Endothelial cell of umbilical vein (primary cell): ENCODE data around the gene NECAB2. TPM values are rescaled to one million over a fixed set of nuclear protein-coding genes. Genes with fewer than 3 reads are reported as not detected.

Experiments used
- BruUV-seq: library from RNA; stranded (reverse); fragments of 400-500 nt; replicated peaks from 2 replicates; lab custom pipeline; 2021; lab: Mats Ljungman, UMichigan
- CTCF ChIA-PET: fragments of 300-600, 350-600 bp; sonication (Branson Sonifier 250); formaldehyde crosslinking; loops from one replicate; lab custom pipeline; 2021; ENCODE audit warnings: antibody characterized with exemption, inconsistent platforms; lab: Charles Lee
- POLR2A ChIA-PET: fragments of 300-600, 350-600 bp; sonication (Branson Sonifier 250); formaldehyde crosslinking; loops from one replicate; lab custom pipeline; 2021; ENCODE audit warnings: antibody characterized with exemption, inconsistent platforms; lab: Charles Lee
- DNase-seq: peaks from one replicate; pipeline ENCODE4 v3.0.0-alpha.2; 2011; ENCODE audit warnings: low read depth, low spot score
- FAIRE-seq: peaks from 2 replicates; lab custom pipeline; 2011; peaks lifted over from hg19 to GRCh38; lab: Jason Lieb, UNC
- H2AFZ ChIP-seq: 2 replicates; pipeline ENCODE4 v1.6.0; 2012; ENCODE audit warnings: low read depth, low read length, control low read depth, inconsistent platforms
- H3K27ac ChIP-seq: 2 replicates; pipeline ENCODE4 v1.5.1; 2011; ENCODE audit warnings: low read depth, mild to moderate bottlenecking, control low read depth, low read length, moderate library complexity; ENCODE audit not compliant: insufficient read depth
- H3K27me3 ChIP-seq, 2 experiments: 2 replicates each; pipeline versions ENCODE4 v1.6.0 to v1.6.1; 2011; ENCODE audit warnings: low read length in 2 of 2, mixed read lengths in 1 of 2; ENCODE audit not compliant: control insufficient read depth in 2 of 2, insufficient read depth in 2 of 2
- H3K36me3 ChIP-seq, 2 experiments: 2 replicates in 1 of 2; 3 replicates in 1 of 2; pipeline ENCODE4 v1.5.1; 2011; ENCODE audit warnings: low read length in 2 of 2, mild to moderate bottlenecking in 1 of 2, moderate library complexity in 1 of 2; ENCODE audit not compliant: control insufficient read depth in 2 of 2, insufficient read depth in 2 of 2; ENCODE audit errors: extremely low read depth in 1 of 2
- H3K4me1 ChIP-seq: 3 replicates; pipeline ENCODE4 v1.5.1; 2011; ENCODE audit warnings: mild to moderate bottlenecking, low read length; ENCODE audit not compliant: control insufficient read depth, insufficient read depth; ENCODE audit errors: extremely low read depth
- H3K4me2 ChIP-seq: 2 replicates; pipeline ENCODE4 v1.6.1; 2011; ENCODE audit warnings: low read length, control low read depth, mixed read lengths; ENCODE audit not compliant: insufficient read depth
- H3K4me3 ChIP-seq, 3 experiments: fragments of 200-600 bp in 1 of 3; sonication (generic), shearing (Covaris generic) in 1 of 3; replicated peaks in 1 of 3; 2 replicates each; pipeline ENCODE4 v1.5.1; 2011 to 2016; ENCODE audit warnings: control low read depth in 3 of 3, low read length in 3 of 3, mild to moderate bottlenecking in 2 of 3, inconsistent platforms in 1 of 3, low read depth in 1 of 3, moderate library complexity in 1 of 3; ENCODE audit not compliant: insufficient read depth in 1 of 3
- H3K79me2 ChIP-seq: 2 replicates; pipeline ENCODE4 v1.6.0; 2012; ENCODE audit warnings: low read length, inconsistent platforms; ENCODE audit not compliant: control insufficient read depth, insufficient read depth
- H3K9ac ChIP-seq: replicated peaks from 2 replicates; pipeline ENCODE3; 2011; ENCODE audit warnings: low read length, control low read depth; ENCODE audit not compliant: insufficient read depth; ENCODE audit errors: extremely low read depth
- H3K9me1 ChIP-seq: replicated peaks from 3 replicates; pipeline ENCODE4 v1.6.0; 2011; ENCODE audit warnings: mild to moderate bottlenecking, low read length; ENCODE audit not compliant: control insufficient read depth, insufficient read depth; ENCODE audit errors: extremely low read depth
- H3K9me3 ChIP-seq: replicated peaks from 2 replicates; pipeline ENCODE4 v1.5.1; 2012; ENCODE audit warnings: low read length, inconsistent platforms; ENCODE audit not compliant: control insufficient read depth, insufficient read depth
- H4K20me1 ChIP-seq: replicated peaks from 2 replicates; pipeline ENCODE3; 2011; ENCODE audit warnings: mild to moderate bottlenecking, low read length; ENCODE audit not compliant: control insufficient read depth, insufficient read depth; ENCODE audit errors: extremely low read depth
- CTCF ChIP-seq, 2 donors: IDR thresholded peaks; 1 replicate in 1 of 2; 2 replicates in 1 of 2; pipeline ENCODE4 v1.5.1; 2011; ENCODE audit warnings: low read length in 2 of 2, mild to moderate bottlenecking in 2 of 2, moderate library complexity in 2 of 2, control low read depth in 1 of 2, inconsistent platforms in 1 of 2, low read depth in 1 of 2; ENCODE audit not compliant: insufficient read depth in 1 of 2; ENCODE audit errors: extremely low read depth in 1 of 2
- EZH2 ChIP-seq: IDR thresholded peaks from 2 replicates; pipeline ENCODE4 v1.6.1; 2012; ENCODE audit warnings: borderline replicate concordance, low read depth, mild to moderate bottlenecking, moderate library complexity, low read length, inconsistent platforms; ENCODE audit not compliant: severe bottlenecking
- JUN ChIP-seq: IDR thresholded peaks from 2 replicates; pipeline ENCODE4 v1.6.1; 2011; ENCODE audit warnings: borderline replicate concordance, low read depth; ENCODE audit not compliant: insufficient read length, insufficient read depth
- MAX ChIP-seq: IDR thresholded peaks from 2 replicates; pipeline ENCODE4 v1.6.1; 2011; ENCODE audit not compliant: insufficient read depth, insufficient read length
- MYC ChIP-seq: IDR thresholded peaks from one replicate; pipeline ENCODE4 v1.6.1; 2011; ENCODE audit warnings: mild to moderate bottlenecking, low read depth, low read length
- POLR2A ChIP-seq: IDR thresholded peaks from 2 replicates; pipeline ENCODE4 v1.6.1; 2012; ENCODE audit warnings: low read depth, mild to moderate bottlenecking, control low read depth, low read length
- dilution Hi-C: fragments of 300-500 bp; cut with MboI; formaldehyde crosslinking; loops from one replicate; pipeline ENCODE4 v1.15.0; 2019; ENCODE audit warnings: low sequenced_read_pairs; ENCODE audit not compliant: extremely low pct_ligation_motif_present
- intact Hi-C: fragments of 100-400 bp; cut with micrococcal nuclease; formaldehyde crosslinking; loops from one replicate; pipeline ENCODE4 v1.10.0; 2022
- polyA plus RNA-seq, 4 experiments: library from polyadenylated mRNA; depleted of rRNA in 3 of 4; stranded (reverse) in 3 of 4; unstranded in 1 of 4; fragments of >200 nt; gene quantifications; 2 replicates each; pipeline versions ENCODE4 v1.2.1 to v1.2.3, GENCODE V29; 2011 to 2012; ENCODE audit warnings: missing spikeins in 1 of 4
- total RNA-seq: library from RNA; stranded (reverse); gene quantifications from 2 replicates; pipeline ENCODE4 v1.2.3, GENCODE V29; 2021

Gene NECAB2
- total and polyA plus RNA-seq, 2 donors (not counting 3 experiments of a cell fraction or from before 2014, with no cell fraction given) = 0.26 to 0.31 TPM

DNA sequence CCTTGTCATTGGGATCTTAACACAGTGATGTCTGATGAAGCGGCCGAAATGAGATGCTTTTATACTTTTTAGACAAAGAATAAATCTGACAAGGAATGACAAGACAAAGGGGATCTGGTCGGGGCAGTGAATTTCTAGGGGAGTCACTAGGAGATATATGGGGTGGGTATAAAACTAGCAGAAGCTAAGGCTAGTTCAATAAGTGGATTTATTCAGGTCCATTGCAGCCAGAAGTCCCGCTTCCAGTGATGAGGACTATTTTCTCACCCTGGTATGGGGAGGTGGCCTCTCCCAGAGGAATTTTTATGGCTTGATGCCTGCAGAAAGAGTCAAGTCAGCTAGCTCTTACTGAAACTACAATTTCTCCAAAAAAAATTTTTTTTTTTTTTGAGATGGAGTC, 50.7 kb downstream of the NECAB2 start:
- Histone ChIP-seq H3K4me2 (no peak overlapping the region), H3K27ac (no peak overlapping the region), H3K27me3 (no peaks in the 10 kb centered on the region), H3K36me3 (no peaks in the 10 kb centered on the region), H3K9me1 (no peaks in the 10 kb centered on the region), H3K9ac (no peak overlapping the region), H3K4me3 (no peak overlapping the region), H2AFZ (no peak overlapping the region), H3K79me2 (no peaks in the 10 kb centered on the region), H4K20me1 (no peaks in the 10 kb centered on the region), H3K9me3 (no peaks in the 10 kb centered on the region), H3K4me1 (no peaks in the 10 kb centered on the region)
- TF ChIP-seq EZH2 (no peak), JUN (no peak), CTCF (IDR thresholded peaks at IDR 0.05; ENCODE audit: extremely low read depth in 1 of 2, insufficient read depth in 1 of 2, low read depth in 1 of 2, low read length in 2 of 2) (no peak), MYC (no peak)
- ChIA-PET POLR2A (no interaction called here), CTCF (interaction anchor here (0.7 kb wide), 1 partner anchor 62 kb away, joined by 3 read pairs; no protein-coding TSS in a partner anchor)
- dilution Hi-C loops = no loop called here
- FAIRE-seq = no peak
- intact Hi-C loops = no loop called here
- BruUV-seq = no TSS peak
- no peak for DNase-seq

DNA sequence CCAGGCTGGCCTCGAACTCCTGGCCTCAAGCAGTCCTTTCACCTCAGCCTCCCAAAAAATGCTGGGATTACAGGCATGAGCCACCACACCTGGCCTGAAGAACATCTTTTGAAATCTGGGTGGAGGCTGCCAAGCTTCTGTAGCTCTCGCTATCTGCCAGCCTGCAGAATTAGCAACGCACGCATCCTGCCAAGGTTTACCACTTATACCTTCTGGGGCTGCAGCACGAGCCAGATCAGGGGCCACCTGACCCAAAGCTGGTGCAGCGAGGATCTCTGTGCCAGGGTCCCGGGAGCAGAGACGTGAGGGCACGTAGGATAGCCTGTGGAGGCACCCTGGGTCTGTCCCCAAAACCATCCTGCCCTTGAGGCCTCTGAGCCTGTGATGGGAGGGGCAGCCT, 52.3 kb downstream of the NECAB2 start:
- no peaks in the 10 kb centered on the region for H3K36me3 ChIP-seq
- no peaks in the 10 kb centered on the region for H3K79me2 ChIP-seq
- ChIA-PET CTCF (no interaction called here), POLR2A (no interaction called here)
- TF ChIP-seq MAX (no peak), POLR2A (no peak), CTCF (IDR thresholded peaks at IDR 0.05; ENCODE audit: extremely low read depth in 1 of 2, insufficient read depth in 1 of 2, low read depth in 1 of 2, low read length in 2 of 2) (no peak), EZH2 (no peak)
- FAIRE-seq (no peak), DNase-seq (no peak)
- no peaks in the 10 kb centered on the region for H3K4me1 ChIP-seq
- no peak overlapping the region for H3K9ac ChIP-seq
- H3K27ac ChIP-seq = no peak overlapping the region
- H3K27me3 ChIP-seq = no peaks in the 10 kb centered on the region
- intact Hi-C loops = no loop called here
- no TSS peak for BruUV-seq
- no peak overlapping the region for H3K4me3 ChIP-seq
- dilution Hi-C loops = no loop called here
- H3K4me2 ChIP-seq = no peak overlapping the region
- no peak overlapping the region for H2AFZ ChIP-seq
- H3K9me3 ChIP-seq = no peaks in the 10 kb centered on the region
- no peaks in the 10 kb centered on the region for H3K9me1 ChIP-seq
- no peaks in the 10 kb centered on the region for H4K20me1 ChIP-seq
